Measurements from ENCODE around the gene CPEB4.

CPEB4 gene

GRCh38 chr5:173845321-173845720 lies 42.8 kb upstream of the CPEB4 start:
- TF ChIP-seq FOXP2 (optimal IDR thresholded peaks at IDR 0.05; ENCODE audit: borderline replicate concordance, extremely low read depth, extremely low read length, insufficient read depth), result no peak
- no peak for TF ChIP-seq SIN3A (IDR thresholded peaks at IDR 0.05; ENCODE audit: borderline replicate concordance, insufficient read depth, low read length)
- TF ChIP-seq REST (IDR thresholded peaks at IDR 0.05; ENCODE audit: insufficient read depth in 1 of 2, low read depth in 2 of 2, low read length in 2 of 2), result no peak
- TF ChIP-seq TAF1 (IDR thresholded peaks at IDR 0.05; ENCODE audit: borderline replicate concordance, insufficient read depth, low read length), result no peak
- TF ChIP-seq POLR2AphosphoS5 (IDR thresholded peaks at IDR 0.05; ENCODE audit: low read depth, low read length), result no peak

GRCh38 chr5:173846929-173847501 lies 41.1 kb upstream of the CPEB4 start:
- TF ChIP-seq TAF1 (IDR thresholded peaks at IDR 0.05; ENCODE audit: borderline replicate concordance, insufficient read depth, low read length), result no peak

- no peak for TF ChIP-seq SIN3A (IDR thresholded peaks at IDR 0.05; ENCODE audit: borderline replicate concordance, insufficient read depth, low read length)
Measured at GRCh38 chr5:173848986-173849596, 39.1 kb upstream of the CPEB4 start.

GRCh38 chr5:173849908-173850307 lies 38.2 kb upstream of the CPEB4 start:
- TF ChIP-seq SIN3A (IDR thresholded peaks at IDR 0.05; ENCODE audit: borderline replicate concordance, insufficient read depth, low read length) (no peak), FOXP2 (optimal IDR thresholded peaks at IDR 0.05; ENCODE audit: borderline replicate concordance, extremely low read depth, extremely low read length, insufficient read depth) (no peak), REST (IDR thresholded peaks at IDR 0.05; ENCODE audit: insufficient read depth in 1 of 2, low read depth in 2 of 2, low read length in 2 of 2) (no peak), POLR2AphosphoS5 (IDR thresholded peaks at IDR 0.05; ENCODE audit: low read depth, low read length) (no peak), TAF1 (IDR thresholded peaks at IDR 0.05; ENCODE audit: borderline replicate concordance, insufficient read depth, low read length) (no peak)

GRCh38 chr5:173850659-173851058 lies 37.5 kb upstream of the CPEB4 start:
- TF ChIP-seq FOXP2 (optimal IDR thresholded peaks at IDR 0.05; ENCODE audit: borderline replicate concordance, extremely low read depth, extremely low read length, insufficient read depth), result no peak
- TF ChIP-seq POLR2AphosphoS5 (IDR thresholded peaks at IDR 0.05; ENCODE audit: low read depth, low read length), result no peak
- TF ChIP-seq REST (IDR thresholded peaks at IDR 0.05; ENCODE audit: insufficient read depth in 1 of 2, low read depth in 2 of 2, low read length in 2 of 2), result no peak
- TF ChIP-seq TAF1 (IDR thresholded peaks at IDR 0.05; ENCODE audit: borderline replicate concordance, insufficient read depth, low read length), result no peak
- no peak for TF ChIP-seq SIN3A (IDR thresholded peaks at IDR 0.05; ENCODE audit: borderline replicate concordance, insufficient read depth, low read length)

GRCh38 chr5:173851595-173852243 lies 36.4 kb upstream of the CPEB4 start:
- no peak for TF ChIP-seq SIN3A (IDR thresholded peaks at IDR 0.05; ENCODE audit: borderline replicate concordance, insufficient read depth, low read length)
- no peak for TF ChIP-seq TAF1 (IDR thresholded peaks at IDR 0.05; ENCODE audit: borderline replicate concordance, insufficient read depth, low read length)
- TF ChIP-seq POLR2AphosphoS5 (IDR thresholded peaks at IDR 0.05; ENCODE audit: low read depth, low read length), result no peak
- no peak for TF ChIP-seq REST (IDR thresholded peaks at IDR 0.05; ENCODE audit: insufficient read depth in 1 of 2, low read depth in 2 of 2, low read length in 2 of 2)
- no peak for TF ChIP-seq FOXP2 (optimal IDR thresholded peaks at IDR 0.05; ENCODE audit: borderline replicate concordance, extremely low read depth, extremely low read length, insufficient read depth)

Data from PFSK-1 (cell line).